PC-3 (cell line): ENCODE measurements around the gene AFF2.

Experiments used
- EZH2 ChIP-seq: fragments of 300-600 bp; sonication (generic); IDR thresholded peaks from one replicate; pipeline ENCODE4 v1.6.1; 2017; ENCODE audit warnings: antibody characterized with exemption, mild to moderate bottlenecking, low read length; ENCODE audit not compliant: unreplicated experiment
- TF ChIP-seq, protein P1 (sequence below): fragments of 300-600 bp; sonication (generic); conservative IDR thresholded peaks from 2 replicates; pipeline ENCODE4 v1.5.1; 2017; ENCODE audit warnings: antibody characterized with exemption, low read depth, mild to moderate bottlenecking, low read length

GRCh38 chrX:148613636-148614035 is 113.2 kb downstream of the AFF2 start:
- TF ChIP-seq EZH2, result no peak
- TF ChIP-seq, protein P1, sequence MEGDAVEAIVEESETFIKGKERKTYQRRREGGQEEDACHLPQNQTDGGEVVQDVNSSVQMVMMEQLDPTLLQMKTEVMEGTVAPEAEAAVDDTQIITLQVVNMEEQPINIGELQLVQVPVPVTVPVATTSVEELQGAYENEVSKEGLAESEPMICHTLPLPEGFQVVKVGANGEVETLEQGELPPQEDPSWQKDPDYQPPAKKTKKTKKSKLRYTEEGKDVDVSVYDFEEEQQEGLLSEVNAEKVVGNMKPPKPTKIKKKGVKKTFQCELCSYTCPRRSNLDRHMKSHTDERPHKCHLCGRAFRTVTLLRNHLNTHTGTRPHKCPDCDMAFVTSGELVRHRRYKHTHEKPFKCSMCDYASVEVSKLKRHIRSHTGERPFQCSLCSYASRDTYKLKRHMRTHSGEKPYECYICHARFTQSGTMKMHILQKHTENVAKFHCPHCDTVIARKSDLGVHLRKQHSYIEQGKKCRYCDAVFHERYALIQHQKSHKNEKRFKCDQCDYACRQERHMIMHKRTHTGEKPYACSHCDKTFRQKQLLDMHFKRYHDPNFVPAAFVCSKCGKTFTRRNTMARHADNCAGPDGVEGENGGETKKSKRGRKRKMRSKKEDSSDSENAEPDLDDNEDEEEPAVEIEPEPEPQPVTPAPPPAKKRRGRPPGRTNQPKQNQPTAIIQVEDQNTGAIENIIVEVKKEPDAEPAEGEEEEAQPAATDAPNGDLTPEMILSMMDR, result no peak
